ENCODE data around the gene LRRC4B. TPM values are rescaled to one million over a fixed set of nuclear protein-coding genes. Genes with fewer than 3 reads are reported as not detected.

Gene LRRC4B
- polyA plus RNA-seq, 4 donors = 15.0 to 27.1 (median 22.9) TPM

DNA sequence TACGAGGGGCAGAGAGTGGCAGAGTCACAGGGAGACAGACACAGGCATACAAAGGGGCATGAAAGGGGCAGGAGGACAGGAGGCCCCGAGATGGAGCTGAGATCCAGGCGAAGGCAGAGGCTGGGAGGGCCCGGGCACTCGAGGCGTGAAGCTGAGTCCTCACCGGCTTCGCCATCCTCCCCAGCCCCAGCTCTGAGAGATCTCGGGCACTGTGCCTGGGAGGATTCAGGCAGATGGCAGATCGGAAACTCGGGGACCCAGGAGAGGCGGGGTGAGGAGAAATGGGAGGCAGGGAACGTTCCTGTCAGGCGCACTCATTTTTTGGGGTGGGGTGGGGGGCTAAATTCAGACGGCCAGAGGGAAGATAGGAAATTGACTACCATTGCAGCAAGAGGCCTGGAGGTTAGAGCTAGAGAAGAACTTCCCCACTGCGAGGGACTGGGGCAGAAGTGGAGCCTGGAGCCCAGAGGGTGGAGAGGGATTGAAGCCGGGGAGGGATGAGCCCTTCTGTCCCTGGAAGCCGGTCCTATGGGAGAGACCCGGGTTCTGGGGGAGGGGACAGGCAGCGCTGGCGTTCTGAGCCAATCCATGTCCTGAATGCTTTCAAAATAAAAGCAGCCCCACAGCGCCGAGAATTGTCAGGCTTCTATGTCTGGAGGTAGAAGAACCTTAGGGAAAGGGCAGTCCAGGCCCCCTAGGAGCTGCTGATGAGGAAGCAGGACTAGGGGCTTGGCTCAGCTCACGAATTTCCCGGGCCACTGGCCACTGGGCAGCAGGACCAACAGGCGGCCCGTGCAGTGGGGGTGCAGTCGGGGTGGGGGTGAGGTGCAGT is 12.6 kb downstream of the LRRC4B start:
- no peak for DNase-seq (ENCODE audit: low read depth in 4 of 4, low spot score in 2 of 4)

DNA sequence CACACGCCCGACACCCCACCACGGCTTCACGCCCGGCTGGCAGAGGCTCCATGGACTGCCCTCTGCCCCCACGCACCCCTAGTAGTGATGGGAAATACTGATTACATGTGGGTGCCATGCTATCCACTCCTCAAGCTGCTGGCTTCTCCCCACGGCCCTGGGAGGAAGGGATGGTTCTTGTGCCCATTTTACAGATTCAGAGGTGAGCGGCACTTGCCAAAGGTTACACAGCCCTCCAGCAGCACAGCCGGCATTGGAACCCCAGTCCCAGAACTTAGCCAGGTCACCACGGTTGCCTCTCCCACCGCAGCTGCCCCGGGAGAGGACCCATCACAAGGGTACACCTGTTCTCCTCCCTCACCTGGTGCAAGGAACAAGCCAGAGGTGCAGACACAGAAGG is 13.2 kb downstream of the LRRC4B start:
- DNase-seq (ENCODE audit: low read depth in 4 of 4, low spot score in 2 of 4) = no peak

DNA sequence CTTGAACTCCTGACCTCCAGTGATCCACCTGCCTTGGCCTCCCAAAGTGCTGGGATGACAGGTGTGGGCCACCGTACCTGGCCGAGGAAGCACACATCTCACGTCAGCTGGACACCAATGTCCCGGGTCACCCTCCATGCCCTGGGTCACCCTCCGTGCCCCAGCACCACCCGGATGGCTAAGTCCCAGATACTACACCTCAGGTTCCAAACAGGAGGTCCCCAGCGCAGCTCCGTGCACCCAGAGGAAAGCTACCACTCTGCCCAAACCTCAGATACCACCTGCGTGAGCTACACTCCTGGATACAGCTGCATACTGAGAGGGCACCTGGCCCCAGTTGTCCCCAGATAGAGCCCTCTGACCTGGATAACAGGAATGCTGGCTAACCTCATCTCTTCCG is 14.0 kb downstream of the LRRC4B start:
- DNase-seq (ENCODE audit: low read depth in 4 of 4, low spot score in 2 of 4) = no peak

GRCh38 chr19:50553134-50553703 is 15.0 kb downstream of the LRRC4B start:
- DNase-seq (ENCODE audit: low read depth in 4 of 4, low spot score in 2 of 4) = no peak

- no peak for DNase-seq (ENCODE audit: low read depth in 4 of 4, low spot score in 2 of 4)
Observed at GRCh38 chr19:50552540-50552939, 15.7 kb downstream of the LRRC4B start.

GRCh38 chr19:50551715-50552187 is 16.5 kb downstream of the LRRC4B start:
- DNase-seq (ENCODE audit: low read depth in 4 of 4, low spot score in 2 of 4) = peak in 1 of 4 donors; percentile 57

DNA sequence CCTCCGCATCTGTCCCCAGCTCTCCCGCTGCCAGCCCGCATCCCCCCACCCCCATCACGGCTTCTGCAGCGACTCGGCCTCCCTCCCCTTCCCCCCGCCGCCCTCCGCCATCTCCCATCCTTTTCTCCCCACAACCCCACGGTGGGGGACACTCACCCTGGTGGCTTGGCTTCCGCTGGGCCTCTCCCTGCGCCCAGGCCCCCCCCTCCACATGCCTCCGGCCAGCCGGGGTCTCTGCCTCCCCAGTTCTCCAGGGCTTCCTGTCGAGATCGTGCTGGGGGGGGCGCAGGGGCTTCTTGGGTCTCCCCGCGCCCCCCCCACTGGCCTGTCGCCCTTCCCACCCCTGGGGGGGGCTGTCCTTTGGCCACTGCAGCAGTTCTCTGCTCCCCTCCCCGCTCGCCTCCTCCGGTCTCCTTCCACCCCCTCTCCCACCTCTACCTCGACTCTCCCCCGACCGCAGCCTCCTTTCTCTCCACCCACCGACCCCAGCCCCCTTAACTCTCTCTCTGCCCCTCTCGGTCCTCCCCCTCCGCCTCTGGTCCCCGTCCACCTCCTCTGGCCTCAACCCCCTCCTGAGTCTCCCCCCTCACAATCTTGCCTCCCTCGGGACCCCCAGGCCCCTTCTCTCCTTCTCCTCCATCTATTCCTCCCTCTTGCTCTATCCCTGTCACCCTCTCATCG is 17.1 kb downstream of the LRRC4B start:
- no peak for DNase-seq (ENCODE audit: low read depth in 4 of 4, low spot score in 2 of 4)

DNA sequence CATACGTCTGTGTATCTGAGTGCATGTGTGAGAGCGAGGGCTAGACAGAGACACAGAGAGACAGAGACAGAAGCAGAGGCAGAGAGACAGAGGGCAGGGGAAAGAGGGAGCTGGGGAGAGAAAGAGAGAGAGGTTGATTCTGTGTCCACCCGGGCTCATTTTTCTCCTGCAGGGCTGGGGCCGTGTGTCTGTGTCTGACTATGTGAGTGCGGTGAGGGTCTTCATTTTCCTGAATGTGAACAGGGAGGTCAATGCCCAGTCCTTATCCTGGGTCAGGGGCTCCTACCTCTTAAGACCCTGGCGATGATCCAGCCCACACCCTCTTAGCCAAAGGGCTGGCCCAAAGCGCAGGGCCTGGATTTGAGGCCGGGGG is 17.7 kb downstream of the LRRC4B start:
- DNase-seq (ENCODE audit: low read depth in 4 of 4, low spot score in 2 of 4) = no peak

DNA sequence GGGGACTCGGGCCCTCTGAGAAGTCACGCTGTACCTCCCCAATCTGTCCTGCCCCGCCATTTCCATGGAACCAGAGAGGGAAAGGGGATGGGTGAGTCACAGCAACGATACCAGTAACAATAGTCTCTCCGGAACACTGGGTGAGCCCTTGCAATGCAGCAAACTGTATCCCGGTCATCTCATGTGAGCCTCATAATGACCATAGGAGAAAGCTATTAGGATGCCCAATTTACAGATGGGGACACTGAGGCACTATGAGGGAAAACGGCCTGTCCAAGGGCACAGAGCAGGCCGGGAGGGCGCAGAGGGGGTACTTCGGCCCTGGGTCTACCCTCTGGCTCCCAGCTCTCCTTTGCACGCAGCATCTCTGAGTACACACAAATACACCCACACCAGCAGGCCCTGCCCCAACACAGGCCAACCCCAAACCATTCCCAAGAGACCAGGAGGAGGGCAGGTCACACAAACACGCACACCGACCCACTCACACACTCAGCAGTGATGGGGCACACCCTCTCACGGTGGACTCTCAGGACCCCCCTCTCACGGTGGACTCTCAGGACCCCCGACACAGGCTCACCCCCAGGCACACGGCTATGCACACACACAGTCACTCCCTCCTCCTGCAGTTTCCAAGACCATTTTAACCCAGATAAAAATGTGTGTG is 18.2 kb downstream of the LRRC4B start:
- no peak for DNase-seq (ENCODE audit: low read depth in 4 of 4, low spot score in 2 of 4)

GRCh38 chr19:50549059-50549926 is 18.9 kb downstream of the LRRC4B start:
- no peak for DNase-seq (ENCODE audit: low read depth in 4 of 4, low spot score in 2 of 4)

GRCh38 chr19:50548191-50549058 is 19.8 kb downstream of the LRRC4B start:
- no peak for DNase-seq (ENCODE audit: low read depth in 4 of 4, low spot score in 2 of 4)

DNA sequence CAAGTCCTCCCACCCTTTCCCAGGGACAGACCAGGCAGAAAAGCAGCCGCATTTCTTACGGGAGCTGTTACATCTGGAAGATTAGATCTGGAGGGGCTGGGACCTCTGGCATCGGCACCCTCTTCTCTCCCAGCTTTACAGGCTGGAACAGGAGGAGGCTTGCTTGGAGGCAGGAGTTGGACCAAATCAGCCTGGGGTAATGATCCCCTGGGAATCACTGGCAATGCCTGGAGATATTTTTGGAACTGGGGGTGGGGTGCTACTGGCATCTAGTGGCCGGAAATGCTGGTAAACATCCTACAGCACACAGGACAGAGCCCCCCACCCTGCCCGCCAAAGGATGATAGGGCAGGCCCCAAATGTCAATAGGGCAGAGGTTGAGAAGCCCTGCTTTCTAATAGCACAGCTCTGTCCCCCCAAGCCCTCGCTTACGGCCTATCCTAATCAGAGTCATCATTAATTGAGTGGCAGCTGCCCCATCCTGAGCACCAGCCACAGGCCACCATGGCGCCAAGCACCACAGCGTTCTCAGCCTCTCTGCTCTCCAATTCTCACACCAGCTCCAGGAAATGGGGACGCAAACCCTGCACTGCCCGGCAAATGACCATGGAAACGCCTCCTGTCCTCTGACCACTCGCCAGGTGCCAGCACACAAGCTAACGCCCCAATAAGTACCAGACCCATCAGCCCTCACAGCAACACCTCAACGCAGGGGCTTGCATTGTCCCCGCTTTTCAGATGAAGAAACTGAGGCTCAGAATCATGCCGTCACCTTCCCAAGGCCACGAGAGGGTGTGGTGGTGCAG is 20.6 kb downstream of the LRRC4B start:
- no peak for DNase-seq (ENCODE audit: low read depth in 4 of 4, low spot score in 2 of 4)

GRCh38 chr19:50546527-50547221 is 21.6 kb downstream of the LRRC4B start:
- no peak for DNase-seq (ENCODE audit: low read depth in 4 of 4, low spot score in 2 of 4)

- no peak for DNase-seq (ENCODE audit: low read depth in 4 of 4, low spot score in 2 of 4)
Observed at GRCh38 chr19:50542943-50543342, 25.3 kb downstream of the LRRC4B start.

DNA sequence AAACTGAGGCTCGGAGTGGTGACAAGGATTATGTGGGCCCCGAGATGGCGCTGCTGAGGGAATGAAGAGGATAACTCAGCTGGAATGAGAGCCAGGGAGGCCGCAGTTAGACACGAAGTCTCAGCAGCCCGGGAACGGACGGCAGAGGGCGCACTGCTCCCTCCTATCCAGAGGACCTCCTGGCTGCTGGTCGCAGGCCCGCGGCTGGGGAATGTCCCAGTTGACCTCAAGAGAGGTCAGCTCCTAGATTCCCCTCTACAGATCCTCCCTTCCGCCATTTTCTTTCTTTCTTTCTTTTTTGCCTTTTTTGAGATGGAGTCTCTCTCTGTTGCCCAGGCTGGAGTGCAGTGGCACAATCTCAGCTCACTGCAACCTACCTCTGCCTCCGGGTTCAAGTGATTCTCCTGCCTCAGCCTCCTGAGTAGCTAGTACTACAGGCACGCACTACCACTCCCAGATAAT is 30.4 kb downstream of the LRRC4B start:
- DNase-seq (ENCODE audit: low read depth in 4 of 4, low spot score in 2 of 4) = peak in 2 of 4 donors; percentile 28 to 40

DNA sequence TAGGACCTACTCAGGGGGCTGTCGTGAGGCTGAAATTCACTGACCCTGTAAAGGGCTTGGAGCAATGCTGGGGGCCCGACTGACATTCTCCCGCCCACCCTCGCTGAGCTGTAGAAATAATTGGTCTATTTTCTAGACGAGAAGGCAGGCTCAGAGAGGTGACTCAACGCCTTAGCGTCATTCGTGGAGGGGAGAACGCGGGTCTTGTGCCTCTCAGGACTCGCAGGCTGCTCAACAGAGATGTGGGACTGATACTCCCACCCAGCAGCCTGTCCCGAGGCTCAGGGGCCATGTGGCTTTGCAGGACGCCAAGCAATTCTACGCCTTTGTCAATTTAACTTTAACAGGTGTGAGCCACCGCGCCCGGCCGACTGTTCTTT is 30.9 kb downstream of the LRRC4B start:
- no peak for DNase-seq (ENCODE audit: low read depth in 4 of 4, low spot score in 2 of 4)

DNA sequence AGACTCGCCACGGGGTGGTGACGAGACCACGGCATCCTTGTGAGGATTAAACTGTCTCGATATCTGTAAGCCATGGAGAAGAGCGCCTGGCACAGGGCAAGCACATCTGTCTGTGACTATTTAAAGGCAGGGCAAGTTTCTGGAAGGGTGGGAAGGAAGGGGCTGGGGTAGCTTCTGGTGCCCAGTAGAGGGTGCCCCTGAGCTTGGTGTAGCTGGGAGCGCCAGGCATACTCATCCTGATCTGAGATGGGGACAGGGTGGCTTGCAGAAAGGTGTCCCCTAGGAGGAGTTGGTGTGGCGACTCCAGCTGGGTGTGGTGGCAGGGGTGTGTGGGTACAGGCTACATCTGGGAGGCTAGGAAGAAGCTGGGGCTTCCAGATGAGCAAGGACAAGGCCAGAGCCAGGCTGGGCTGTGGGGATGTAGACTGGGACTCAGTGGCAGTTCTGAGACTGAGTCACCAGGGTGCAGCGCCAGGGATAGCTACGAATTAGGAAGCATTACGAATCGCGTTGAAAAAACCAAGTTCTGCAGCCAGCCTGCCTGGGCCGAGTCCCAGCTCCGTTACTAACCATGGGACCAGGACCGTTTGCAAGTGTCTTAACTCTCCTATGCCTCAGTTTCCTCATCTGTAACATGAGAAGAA is 31.5 kb downstream of the LRRC4B start:
- DNase-seq (ENCODE audit: low read depth in 4 of 4, low spot score in 2 of 4) = no peak

Measured in left renal cortex interstitium (tissue), 4 donors.